OCI-LY1 (cell line): ENCODE measurements around the gene UCHL5.

Source experiments
- CTCF ChIP-seq: fragments of 200-600 bp; sonication (generic), shearing (Covaris generic); IDR thresholded peaks from 2 replicates; pipeline ENCODE4 v1.5.1; 2017; ENCODE audit warnings: mild to moderate bottlenecking, antibody characterized with exemption, low read length, moderate library complexity, mixed read lengths
- EZH2 ChIP-seq: fragments of 200-600 bp; sonication (generic), shearing (Covaris generic); IDR thresholded peaks from 2 replicates; pipeline ENCODE4 v1.8.0; 2017; ENCODE audit warnings: borderline replicate concordance, mixed run types, mild to moderate bottlenecking, antibody characterized with exemption, low read length, moderate library complexity, mixed read lengths

GRCh38 chr1:193014400-193014799 is 44.8 kb downstream of the UCHL5 start:
- TF ChIP-seq CTCF (no peak), EZH2 (no peak)
